A549 (cell line): ENCODE measurements around the gene LRIG2.

Experiments
- CBX2 ChIP-seq: fragments of 200-600 bp; sonication (generic); IDR thresholded peaks from 2 replicates; pipeline ENCODE4 v1.6.1; 2016; ENCODE audit warnings: low read depth, mild to moderate bottlenecking, borderline replicate concordance
- CBX8 ChIP-seq: fragments of 200-600 bp; sonication (generic); IDR thresholded peaks from 2 replicates; pipeline ENCODE4 v1.6.1; 2016
- CTCF ChIP-seq: fragments of >200 bp; sonication (Bioruptor Twin); formaldehyde crosslinking; IDR thresholded peaks from 3 replicates; pipeline ENCODE4 v1.5.1; 2016
- EP300 ChIP-seq, 2 experiments: fragments of >200 bp; sonication (Bioruptor Twin); formaldehyde crosslinking; IDR thresholded peaks; 2 replicates in 1 of 2; 3 replicates in 1 of 2; pipeline ENCODE4 v1.6.1; 2016 to 2017
- HDAC2 ChIP-seq: fragments of 200-600 bp; sonication (generic); IDR thresholded peaks from 2 replicates; pipeline ENCODE4 v1.6.1; 2016
- HMGXB4 ChIP-seq: fragments of 250-450 bp; sonication (Bioruptor Pico); IDR thresholded peaks from 2 replicates; pipeline ENCODE4 v1.5.0; 2021; ENCODE audit warnings: mild to moderate bottlenecking, moderate library complexity, borderline replicate concordance
- MAX ChIP-seq: IDR thresholded peaks from 2 replicates; pipeline ENCODE4 v1.6.1; 2012
- PHF8 ChIP-seq: fragments of 200-600 bp; sonication (generic); IDR thresholded peaks from 2 replicates; pipeline ENCODE4 v1.6.1; 2016; ENCODE audit warnings: low read depth, mild to moderate bottlenecking, antibody characterized with exemption, moderate library complexity, borderline replicate concordance
- POLR2A ChIP-seq: IDR thresholded peaks from 2 replicates; pipeline ENCODE4 v1.6.1; 2012; ENCODE audit warnings: mild to moderate bottlenecking, low read length
- RAD21 ChIP-seq, 2 experiments: fragments of >200 bp in 1 of 2; sonication (Bioruptor Twin) in 1 of 2; formaldehyde crosslinking in 1 of 2; IDR thresholded peaks in 1 of 2; conservative IDR thresholded peaks in 1 of 2; 2 replicates in 1 of 2; 3 replicates in 1 of 2; pipeline ENCODE4 v1.6.1; 2012 to 2018; ENCODE audit warnings: inconsistent platforms in 1 of 2
- REST ChIP-seq: fragments of 200-600 bp; sonication (generic); IDR thresholded peaks from 2 replicates; pipeline ENCODE4 v1.6.1; 2016; ENCODE audit warnings: antibody characterized with exemption, mild to moderate bottlenecking, moderate library complexity
- RNF2 ChIP-seq: fragments of 200-600 bp; sonication (generic); IDR thresholded peaks from 2 replicates; pipeline ENCODE4 v1.6.1; 2016; ENCODE audit warnings: low read depth, mild to moderate bottlenecking, antibody characterized with exemption, moderate library complexity, borderline replicate concordance
- SREBF2 ChIP-seq: fragments of 450-650 bp; IDR thresholded peaks from 2 replicates; pipeline ENCODE4 v1.6.1; 2014; ENCODE audit warnings: mild to moderate bottlenecking, moderate library complexity
- USF2 ChIP-seq: fragments of 450-650 bp; IDR thresholded peaks from 2 replicates; pipeline ENCODE4 v1.6.1; 2014; ENCODE audit warnings: antibody characterized with exemption

- TF ChIP-seq CTCF = no peak
- no peak for TF ChIP-seq HDAC2
- TF ChIP-seq RAD21 (conservative IDR thresholded peaks at IDR 0.05 in 1 of 2, IDR thresholded peaks at IDR 0.05 in 1 of 2) = no peak
- no peak for TF ChIP-seq PHF8
- TF ChIP-seq EP300 (IDR thresholded peaks at IDR 0.05) = no peak
- TF ChIP-seq MAX = no peak
- TF ChIP-seq POLR2A = no peak
- TF ChIP-seq REST = no peak
- no peak for TF ChIP-seq CBX2
- TF ChIP-seq HMGXB4 (CRISPR knock-in tag) = no peak
- TF ChIP-seq RNF2 = no peak
- TF ChIP-seq SREBF2 = no peak
- no peak for TF ChIP-seq CBX8
- TF ChIP-seq USF2 = no peak
Observed at GRCh38 chr1:113146242-113147072, 73.5 kb downstream of the LRIG2 start.
